SK-N-MC (cell line): ENCODE data around the gene COL4A5.

Experiments
- EZH2 ChIP-seq: fragments of 200-600 bp; sonication (generic); IDR thresholded peaks from one replicate; pipeline ENCODE4 v1.6.1; 2017; ENCODE audit warnings: antibody characterized with exemption
- FOXP2 ChIP-seq: optimal IDR thresholded peaks from 2 replicates; pipeline ENCODE3; 2011; ENCODE audit warnings: mild to moderate bottlenecking, moderate library complexity; ENCODE audit not compliant: insufficient read depth; ENCODE audit errors: extremely low read length, control extremely low read depth
- POLR2AphosphoS5 ChIP-seq: IDR thresholded peaks from 2 replicates; pipeline ENCODE4 v1.6.1; 2012; ENCODE audit warnings: mild to moderate bottlenecking, low read depth, low read length, borderline replicate concordance

DNA sequence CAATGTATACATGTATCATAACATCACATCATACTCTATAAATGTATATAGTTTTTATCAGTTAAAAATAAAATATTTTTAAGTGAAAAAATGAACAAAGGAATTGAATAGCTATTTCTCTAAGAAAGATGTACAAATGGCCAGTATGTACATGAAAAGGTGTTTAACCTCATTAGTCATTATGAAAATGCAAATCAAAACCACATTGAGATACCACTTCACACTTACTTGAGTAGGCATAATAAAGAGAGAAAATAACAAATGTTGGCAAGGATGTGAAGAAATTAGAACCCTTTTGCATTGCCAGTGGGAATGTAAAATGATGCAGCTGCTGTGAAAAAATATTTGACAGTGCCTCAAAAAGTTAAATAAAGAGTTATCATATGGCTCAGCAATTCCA is 201.2 kb downstream of the COL4A5 start:
- no peak for TF ChIP-seq POLR2AphosphoS5
- no peak for TF ChIP-seq EZH2
- no peak for TF ChIP-seq FOXP2
